HG03045 (cell line): Measurements from ENCODE around the gene CYP3A5.
"Not testable (repeated sequence)": the region's sequence is repeated elsewhere in the genome, so short reads cannot be mapped to it uniquely, and the experiment has no call there.

Source experiments
- ATAC-seq: cut with Tn5 transposase; IDR thresholded peaks from one replicate; pipeline ENCODE4 v1.9.1; 2021; ENCODE audit warnings: mild to moderate bottlenecking, moderate library complexity; ENCODE audit not compliant: unreplicated experiment

The CYP3A5 gene

GRCh38 chr7:99679400-99680191 lies at the start of gene CYP3A5:
Gene CYP3A5 (minus strand): TSS chr7:99679996. CDS start chr7:99679896, 100 bp downstream.
- ATAC-seq: no peak

DNA sequence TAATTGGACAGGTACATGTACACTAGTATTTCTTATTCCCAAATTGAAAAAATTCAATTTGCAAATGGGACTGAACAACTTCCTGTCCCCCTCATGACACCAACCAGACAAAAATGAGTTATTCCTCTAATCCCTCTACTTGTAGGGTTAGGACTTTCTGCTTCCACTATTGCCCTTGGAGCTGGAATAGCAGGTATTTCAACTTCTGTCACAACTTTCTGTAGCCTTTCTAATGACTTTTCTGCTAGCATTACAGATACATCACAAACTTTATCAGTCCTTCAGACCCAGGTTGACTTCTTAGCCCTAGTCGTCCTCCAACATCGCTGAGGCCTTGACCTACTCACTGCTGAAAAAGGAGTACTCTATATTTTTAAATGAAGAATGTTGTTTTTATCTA lies 48.8 kb upstream of the CYP3A5 start:
- ATAC-seq: no peak

DNA sequence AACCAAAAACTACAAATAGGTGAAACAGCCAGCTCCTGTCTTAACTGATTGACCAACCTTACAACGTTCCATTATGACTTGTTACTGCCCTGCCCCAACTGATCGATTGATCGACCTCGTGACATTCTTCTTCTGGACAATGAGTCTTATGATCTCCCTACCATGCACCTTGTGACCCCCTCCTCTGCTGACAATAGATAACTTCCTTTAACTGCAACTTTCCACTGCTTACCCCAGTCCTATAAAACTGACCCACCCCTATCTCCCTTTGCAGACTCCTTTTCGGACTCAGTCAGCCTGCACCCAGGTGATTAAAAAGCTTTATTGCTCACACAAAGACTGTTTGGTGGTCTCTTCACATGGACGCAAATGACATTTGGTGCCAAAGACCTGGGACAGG lies 43.4 kb upstream of the CYP3A5 start:
- not testable (repeated sequence) for ATAC-seq

DNA sequence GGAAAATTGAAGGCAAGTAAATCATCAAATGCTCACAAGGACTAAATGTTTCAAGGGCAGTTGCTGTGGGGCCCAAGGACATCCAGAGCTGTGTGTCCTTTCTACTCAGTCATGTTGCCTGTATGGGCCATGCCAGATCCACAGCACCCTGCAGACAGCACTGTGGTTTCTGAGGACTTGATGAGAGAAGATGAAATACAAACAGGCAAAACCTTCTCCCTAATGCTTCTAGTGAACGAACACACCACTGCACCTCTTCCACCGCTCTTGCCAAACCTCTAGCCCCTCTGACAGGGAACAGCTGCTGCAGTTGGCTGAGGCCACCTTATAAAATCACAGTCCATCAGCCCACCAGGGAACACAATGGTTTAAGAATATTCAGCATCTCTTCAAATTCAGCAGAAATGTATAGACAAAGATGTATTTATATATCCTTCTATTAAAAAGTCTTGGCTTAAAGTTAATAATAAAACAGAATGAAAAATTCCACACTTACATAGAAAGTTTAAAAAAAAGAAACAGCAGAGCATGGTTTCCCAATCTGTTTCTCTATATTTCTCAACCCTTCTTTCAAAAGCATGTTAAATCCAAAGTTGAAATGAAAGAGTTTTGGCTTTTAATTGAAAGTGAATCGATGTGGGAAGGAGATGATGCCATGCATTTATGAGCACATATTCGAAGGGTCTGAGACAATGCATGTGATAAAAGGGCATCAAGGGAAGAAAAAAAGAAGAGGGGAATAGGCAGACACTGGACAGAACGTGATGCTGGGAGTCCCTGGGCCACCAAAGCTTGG lies 41.2 kb upstream of the CYP3A5 start:
- ATAC-seq: no peak

DNA sequence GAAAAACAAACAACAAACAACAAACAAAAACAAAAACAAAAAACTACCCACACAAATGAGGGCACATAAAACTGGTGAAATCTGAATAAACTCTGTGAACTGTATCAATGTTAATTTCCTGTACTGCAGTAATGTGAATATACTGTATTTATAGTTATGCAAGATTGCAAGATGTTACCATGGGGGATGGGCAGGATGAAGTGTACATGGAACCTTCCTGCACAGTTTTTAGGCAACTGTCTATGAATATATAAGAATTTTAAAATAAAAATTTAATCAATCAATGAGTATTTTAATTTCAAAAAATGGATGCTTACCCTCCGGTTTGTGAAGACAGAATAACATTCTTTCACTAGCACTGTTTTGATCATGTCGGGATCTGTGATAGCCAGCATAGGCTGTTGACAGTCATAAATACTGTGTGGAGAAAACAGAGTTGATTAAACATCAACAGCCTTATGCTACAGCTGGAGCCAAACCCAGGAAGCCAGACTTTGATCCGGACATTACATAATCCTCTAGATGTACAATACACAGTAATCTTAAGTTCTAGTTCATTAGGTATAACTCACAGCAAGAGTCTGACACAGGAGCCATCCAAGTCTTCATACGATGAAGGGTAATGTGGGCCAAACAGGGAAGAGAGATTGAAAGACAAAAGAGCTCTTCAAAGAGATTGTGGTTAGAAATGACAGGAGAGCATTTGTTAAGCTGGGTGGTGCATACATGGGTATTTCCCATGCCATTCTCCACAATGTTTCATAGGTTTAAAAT lies 40.4 kb upstream of the CYP3A5 start:
- no peak for ATAC-seq

- no peak for ATAC-seq
These were observed 34.3 kb upstream of the CYP3A5 start for GRCh38 chr7:99713995-99714570.

- ATAC-seq: no peak
These were observed 30.2 kb upstream of the CYP3A5 start for GRCh38 chr7:99709838-99710578.

- no peak for ATAC-seq
These were observed 29.5 kb upstream of the CYP3A5 start for GRCh38 chr7:99709260-99709659.

DNA sequence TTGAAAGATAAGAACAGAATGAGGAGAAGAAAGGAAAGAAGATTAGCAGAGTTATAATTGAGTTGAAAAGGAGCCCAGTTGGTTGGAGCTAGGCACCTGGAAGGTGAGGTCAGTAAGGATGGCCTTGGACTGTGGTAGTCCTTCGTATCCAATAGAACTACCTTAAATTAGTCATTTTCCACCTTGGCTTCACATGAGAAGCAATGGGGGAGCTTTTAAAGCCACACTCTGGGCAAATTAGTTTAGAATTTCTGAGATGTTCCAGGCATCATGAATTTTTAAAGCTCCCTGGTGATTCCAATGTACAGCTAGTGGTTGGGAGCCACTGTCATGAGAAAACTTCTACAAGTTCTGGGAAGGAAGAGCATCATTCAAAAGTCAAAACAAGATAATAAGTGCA lies 27.3 kb upstream of the CYP3A5 start:
- no peak for ATAC-seq

DNA sequence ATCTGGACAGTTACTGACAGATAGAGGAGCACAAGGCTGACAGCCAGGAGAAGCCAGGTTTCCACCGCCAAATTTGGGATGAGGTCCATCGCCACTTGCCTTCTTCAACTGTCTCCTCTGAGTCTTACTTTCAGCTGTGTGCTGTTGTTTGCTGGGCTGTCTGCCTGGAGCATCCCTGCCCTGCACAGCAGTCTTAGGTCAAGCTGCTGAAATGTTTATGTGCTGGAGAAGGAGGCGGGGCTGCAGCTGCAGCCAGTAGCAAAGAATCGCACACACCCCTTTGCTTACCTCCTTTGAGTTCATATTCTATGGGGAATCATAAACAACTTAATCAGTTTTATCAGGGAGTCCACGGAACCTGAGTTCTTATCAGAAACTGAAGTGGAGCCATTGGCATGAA lies 20.1 kb upstream of the CYP3A5 start:
- ATAC-seq: no peak

DNA sequence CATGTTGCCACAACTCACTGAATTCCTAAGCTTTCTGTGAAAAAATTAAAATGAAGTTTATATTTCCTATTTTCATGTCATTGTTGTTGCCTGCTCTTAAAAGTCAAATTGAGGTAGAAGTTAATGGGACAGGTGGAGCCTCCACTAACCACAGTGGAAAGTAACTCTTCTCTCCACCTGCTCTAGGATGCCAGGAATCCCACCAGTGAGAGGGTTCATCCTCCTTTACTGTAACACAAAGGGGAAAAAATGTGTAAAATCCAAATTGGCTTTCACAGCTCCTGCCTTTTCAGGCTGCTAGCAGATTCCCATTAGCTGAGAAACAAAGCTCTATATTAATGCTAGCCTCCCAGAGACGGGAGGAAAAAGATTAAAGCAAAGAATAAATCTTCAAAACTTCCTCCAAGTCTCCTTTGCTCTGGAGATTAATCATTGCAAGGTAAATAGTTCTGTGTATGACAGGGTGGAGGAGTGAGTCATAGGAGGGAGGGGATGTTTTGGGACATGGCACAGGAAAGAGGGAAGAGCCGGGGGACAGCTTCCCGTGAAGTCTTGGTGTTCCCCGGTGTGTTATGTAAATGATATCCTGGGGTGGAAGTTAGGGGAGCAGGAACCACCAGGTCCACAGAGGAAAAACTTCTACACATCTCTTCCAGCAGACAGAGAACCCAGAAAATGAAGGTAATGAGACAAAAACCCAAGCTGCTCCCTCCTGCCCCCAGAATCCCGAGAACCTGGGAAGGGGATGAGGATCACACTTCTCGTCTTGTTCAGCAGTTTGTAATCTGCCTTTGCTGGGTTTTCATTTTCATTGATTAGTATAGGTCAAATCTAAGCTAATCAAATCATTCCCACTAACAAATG lies 19.3 kb upstream of the CYP3A5 start:
- ATAC-seq: not testable (repeated sequence)

GRCh38 chr7:99694912-99695304 lies 15.1 kb upstream of the CYP3A5 start:
- ATAC-seq: no peak

DNA sequence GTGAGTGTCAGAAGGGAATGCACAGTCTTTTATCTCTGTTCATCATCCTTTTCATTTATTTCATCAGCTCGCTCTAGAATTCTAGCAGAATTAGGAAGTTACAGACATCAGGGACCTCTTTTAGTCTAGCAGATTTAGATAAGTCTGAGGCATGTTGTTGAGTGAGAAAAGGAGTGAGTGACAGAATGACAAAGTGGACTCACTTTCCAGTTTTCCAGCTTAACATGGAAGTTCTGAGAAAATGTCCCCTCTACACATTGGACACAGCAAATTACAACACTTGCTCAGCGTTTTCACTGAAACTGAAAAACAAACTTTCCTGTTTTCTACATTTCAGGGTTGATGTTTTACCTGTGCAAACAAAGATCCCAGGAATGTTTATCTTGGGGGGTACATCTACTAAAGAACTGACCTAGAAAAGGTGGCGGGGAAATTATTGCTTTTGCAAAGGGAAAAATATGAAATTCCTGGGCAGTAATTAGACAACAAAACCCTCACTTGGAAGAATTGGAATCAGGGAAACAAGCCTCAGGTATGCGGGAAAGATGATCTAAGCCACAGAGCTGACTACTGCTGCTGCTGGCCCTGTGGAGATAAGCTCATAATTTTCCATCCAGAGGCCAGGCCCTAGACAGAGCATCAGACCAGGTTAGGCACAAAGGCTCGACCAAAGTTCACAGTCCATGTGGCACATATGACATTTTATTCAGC lies 14.6 kb upstream of the CYP3A5 start:
- no peak for ATAC-seq

GRCh38 chr7:99693427-99694200 lies 13.8 kb upstream of the CYP3A5 start:
- no peak for ATAC-seq

- ATAC-seq: no peak
These were observed 13.3 kb upstream of the CYP3A5 start for GRCh38 chr7:99693100-99693426.

DNA sequence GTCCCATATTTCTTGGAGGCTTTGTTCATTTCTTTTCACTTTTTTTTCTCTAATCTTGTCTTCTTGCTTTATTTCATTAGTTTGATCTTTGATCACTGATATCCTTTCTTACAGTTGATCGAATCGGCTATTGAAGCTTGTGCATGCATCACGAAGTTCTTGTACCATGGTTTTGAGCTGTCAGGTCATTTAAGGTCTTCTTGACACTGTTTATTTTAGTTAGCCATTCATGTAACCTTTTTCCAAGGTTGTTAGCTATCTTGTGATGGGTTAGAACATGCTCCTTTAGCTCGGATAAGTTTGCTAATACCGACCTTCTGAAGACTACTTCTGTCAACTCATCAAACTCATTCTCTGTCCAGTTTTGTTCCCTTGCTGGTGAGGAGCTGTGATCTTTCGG lies 12.8 kb upstream of the CYP3A5 start:
- ATAC-seq: not testable (repeated sequence)

DNA sequence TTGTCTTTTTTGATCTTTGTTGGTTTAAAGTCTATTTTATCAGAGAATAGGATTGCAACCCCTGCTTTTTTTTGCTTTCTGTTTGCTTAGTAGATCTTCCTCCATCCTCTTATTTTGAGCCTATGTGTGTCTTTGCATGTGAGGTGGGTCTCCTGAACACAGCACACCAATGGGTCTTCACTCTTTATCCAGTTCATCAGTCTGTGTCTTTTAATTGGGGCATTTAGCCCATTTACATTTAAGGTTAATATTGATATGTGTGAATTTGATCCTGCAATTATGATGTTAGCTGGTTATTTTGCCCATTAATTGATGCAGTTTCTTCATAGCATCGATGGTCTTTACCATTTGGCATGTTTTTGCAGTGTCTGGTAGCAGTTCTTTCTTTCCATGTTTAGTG lies 11.9 kb upstream of the CYP3A5 start:
- not testable (repeated sequence) for ATAC-seq

- not testable (repeated sequence) for ATAC-seq
These were observed 11.1 kb upstream of the CYP3A5 start for GRCh38 chr7:99690918-99691317.
